ENCODE data around the gene IGLL5.
A peak's percentile ranks its signal among the peaks of the same experiment; 100 is the strongest.

Gene IGLL5

DNA sequence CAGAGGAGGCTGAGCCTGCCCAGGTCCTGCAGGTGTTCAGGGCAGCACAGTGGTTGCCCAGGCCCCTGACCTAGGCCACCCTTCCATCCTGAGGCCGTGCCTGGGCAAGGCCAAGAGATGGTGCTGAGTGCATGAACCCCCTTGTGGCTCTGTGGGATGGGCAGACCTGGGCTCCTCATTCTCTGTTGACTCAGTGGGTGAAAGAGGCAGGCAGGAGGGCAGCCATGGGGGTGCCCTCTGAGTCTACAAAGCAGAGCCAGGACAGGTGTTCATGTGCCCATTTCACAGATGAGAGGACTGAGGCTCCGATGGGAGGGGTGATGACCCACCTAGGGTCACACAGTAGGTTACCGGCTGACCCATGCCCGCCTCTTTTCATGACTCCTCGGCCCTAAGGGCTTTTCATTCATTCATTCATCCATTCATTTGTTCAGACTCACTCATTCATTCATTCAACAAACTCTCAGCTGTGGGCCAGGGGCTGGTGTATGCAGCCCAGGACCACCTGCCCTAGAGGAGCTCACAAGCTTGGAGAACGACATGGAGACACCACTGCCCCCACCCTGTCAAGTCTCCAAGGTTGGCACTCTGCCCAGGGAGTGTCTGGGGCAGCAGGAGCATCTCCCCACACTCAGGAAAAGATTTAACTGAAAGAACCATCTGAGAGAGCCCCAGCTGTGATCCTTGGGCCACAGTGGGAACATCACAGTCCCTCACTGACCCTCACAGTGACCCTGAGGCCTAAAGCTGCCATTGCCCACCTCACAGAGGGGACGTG lies 40.5 kb downstream of the IGLL5 start:
- ATAC-seq (no peak), DNase-seq (no peak)
- no peaks in the 10 kb centered on the region for H3K9me3 Mint-ChIP-seq
- H3K4me1 Mint-ChIP-seq, result peaks cover 35% of the 10 kb centered on the region
- peak overlapping the region; percentile 60 for H3K27ac Mint-ChIP-seq
- peak overlapping the region; percentile 14 for H3K4me3 Mint-ChIP-seq
- no peaks in the 10 kb centered on the region for H3K36me3 Mint-ChIP-seq (ENCODE audit: low read depth)
- H3K27me3 Mint-ChIP-seq, result no peaks in the 10 kb centered on the region

DNA sequence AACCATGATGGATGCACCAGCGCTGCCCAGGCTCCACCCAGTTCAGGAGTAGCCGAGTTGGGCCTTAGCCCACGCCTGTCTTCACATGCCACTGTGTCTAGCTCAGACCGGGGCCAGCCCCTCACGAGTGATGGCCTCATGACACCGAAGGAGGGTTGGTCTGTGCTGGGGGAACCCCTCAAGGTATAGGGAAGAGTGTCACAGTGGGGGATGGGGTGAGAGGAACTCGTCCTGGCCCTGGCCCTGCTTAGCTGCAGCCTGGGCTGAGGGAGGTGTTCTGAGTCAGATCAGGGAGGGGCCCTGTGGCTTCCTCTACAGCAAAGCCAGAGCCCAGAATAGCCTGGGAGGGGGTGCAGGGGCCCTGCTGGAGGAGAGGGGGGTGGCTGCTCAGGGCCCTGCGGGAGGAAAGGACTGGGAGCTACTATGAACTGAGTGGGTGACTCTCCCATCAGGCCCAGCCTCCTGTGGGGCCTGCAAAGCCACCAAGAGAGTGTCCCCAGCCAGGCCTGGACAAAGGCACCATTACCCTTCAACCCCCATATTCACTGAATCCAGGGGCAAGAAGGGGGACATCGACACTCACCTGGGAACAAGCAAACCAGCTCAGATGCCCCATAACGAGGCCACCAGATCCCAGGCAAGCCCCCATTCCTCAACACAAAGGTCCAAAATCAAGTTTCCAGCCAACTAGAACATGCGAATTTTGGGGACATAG lies 41.2 kb downstream of the IGLL5 start:
- Mint-ChIP-seq H3K4me3 (peak overlapping the region; percentile 14), H3K27ac (peak overlapping the region; percentile 60), H3K4me1 (peaks cover 38% of the 10 kb centered on the region), H3K36me3 (ENCODE audit: low read depth) (no peaks in the 10 kb centered on the region), H3K27me3 (no peaks in the 10 kb centered on the region), H3K9me3 (no peaks in the 10 kb centered on the region)
- peak; percentile 63 for DNase-seq
- peak; percentile 93 for ATAC-seq

DNA sequence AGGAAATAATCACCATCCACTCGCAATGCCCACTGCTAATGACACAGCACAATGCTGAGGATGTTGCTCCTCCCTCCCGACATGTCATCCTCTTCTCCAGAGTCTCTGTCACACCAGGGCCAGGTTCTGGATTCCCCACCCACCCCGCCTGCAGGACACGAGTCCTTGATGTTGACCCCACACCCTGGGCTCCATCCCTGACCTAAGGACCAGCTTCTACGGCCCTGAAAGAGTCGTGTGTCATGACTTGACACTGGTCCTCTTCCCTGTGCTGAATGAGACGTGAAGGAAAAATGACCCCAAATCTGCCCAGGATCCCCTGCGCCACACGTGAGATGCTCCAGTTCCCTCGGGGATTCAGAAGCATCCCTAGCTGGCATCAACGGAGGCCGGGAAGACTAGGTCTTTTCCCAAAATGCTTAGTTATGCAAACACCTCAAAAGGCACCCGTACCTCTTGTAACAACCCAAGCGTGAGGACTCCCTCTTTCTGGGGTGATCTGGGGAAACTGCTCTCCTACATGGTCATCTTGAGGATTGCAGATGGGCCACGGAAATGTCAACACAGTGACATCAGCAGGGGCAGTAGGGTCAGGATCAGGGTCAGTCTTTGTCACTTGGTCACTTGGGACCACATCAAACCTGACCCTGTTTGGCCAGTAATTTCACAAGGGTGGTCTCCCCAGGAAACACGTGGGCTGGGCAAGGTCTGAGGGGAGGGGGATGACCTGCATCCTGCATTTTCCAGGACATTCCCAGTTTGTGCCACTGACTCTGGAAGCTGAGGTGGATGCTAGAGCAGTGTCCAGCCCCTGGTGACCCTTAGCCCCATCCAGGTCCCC lies 42.0 kb downstream of the IGLL5 start:
- DNase-seq (no peak), ATAC-seq (no peak)
- Mint-ChIP-seq H3K36me3 (ENCODE audit: low read depth) (no peaks in the 10 kb centered on the region), H3K27ac (no peak overlapping the region), H3K4me3 (no peak overlapping the region), H3K4me1 (peaks cover 39% of the 10 kb centered on the region), H3K9me3 (no peaks in the 10 kb centered on the region), H3K27me3 (no peaks in the 10 kb centered on the region)

DNA sequence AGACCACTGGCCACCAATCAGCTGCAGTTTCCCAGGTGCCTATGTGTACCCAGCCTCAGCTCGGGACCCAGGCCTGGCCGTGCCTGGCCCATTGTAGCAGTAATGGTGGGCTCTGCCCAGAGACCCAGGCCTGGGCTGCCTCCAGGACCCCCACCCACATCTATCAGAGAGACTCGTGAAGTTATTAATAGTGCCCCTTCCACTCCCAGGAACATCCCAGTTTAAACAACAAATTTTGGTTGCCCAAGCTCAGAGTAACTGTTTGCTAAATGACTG lies 42.5 kb downstream of the IGLL5 start:
- Mint-ChIP-seq H3K27me3 (no peaks in the 10 kb centered on the region), H3K9me3 (no peaks in the 10 kb centered on the region), H3K4me3 (no peak overlapping the region), H3K4me1 (peaks cover 45% of the 10 kb centered on the region), H3K27ac (no peak overlapping the region), H3K36me3 (ENCODE audit: low read depth) (no peaks in the 10 kb centered on the region)
- DNase-seq (no peak), ATAC-seq (no peak)

DNA sequence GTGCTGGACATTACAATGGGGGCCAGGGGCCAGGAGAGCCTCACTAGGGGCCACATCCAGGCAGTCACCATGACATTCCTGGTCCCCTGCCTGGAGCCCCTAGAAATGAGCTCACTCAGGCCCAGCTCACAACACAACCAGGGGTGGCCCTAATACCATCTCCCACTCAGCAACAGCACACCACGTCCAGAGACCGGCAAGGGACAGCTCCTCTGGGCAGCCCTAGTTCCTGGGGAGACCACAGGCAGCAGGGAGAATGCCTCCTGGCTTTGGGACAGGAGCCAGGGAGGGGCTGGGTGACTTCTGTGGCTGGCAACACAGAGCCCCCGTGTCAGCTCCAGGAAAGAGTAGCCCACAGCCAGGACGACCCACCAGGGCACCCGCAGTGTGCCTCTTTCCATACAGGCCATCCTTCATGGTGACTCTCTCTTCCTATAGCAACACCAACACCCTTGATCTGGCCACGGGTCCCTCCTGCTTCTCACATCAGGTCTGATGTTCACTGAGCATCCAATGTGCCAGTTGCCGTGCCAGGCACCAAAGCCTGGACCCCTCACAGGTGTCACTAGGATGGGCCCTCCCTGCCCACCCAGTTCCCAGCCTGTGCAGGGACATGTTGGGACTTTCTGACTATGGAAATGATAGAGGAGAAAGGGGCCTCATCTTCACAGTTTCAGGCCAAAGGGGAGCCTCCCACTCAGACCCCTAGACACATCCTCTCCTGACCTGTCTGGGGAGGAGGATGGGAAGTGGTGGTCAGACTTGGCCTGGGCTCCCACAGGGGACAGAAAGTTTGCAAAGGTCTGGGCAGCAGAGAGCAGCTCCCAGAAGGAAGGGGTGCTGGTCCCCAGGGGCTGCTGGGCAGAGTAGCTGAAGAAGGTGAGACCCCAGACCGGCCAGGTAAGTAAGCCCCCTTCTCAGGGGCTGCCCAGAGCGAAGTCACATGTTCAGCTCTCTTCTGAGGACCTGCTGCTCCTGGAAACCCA lies 43.2 kb downstream of the IGLL5 start:
- DNase-seq (no peak), ATAC-seq (no peak)
- no peaks in the 10 kb centered on the region for H3K9me3 Mint-ChIP-seq
- peaks cover 51% of the 10 kb centered on the region for H3K4me1 Mint-ChIP-seq
- no peaks in the 10 kb centered on the region for H3K36me3 Mint-ChIP-seq (ENCODE audit: low read depth)
- H3K27me3 Mint-ChIP-seq, result no peaks in the 10 kb centered on the region
- H3K27ac Mint-ChIP-seq, result peak overlapping the region; percentile 54
- no peak overlapping the region for H3K4me3 Mint-ChIP-seq

DNA sequence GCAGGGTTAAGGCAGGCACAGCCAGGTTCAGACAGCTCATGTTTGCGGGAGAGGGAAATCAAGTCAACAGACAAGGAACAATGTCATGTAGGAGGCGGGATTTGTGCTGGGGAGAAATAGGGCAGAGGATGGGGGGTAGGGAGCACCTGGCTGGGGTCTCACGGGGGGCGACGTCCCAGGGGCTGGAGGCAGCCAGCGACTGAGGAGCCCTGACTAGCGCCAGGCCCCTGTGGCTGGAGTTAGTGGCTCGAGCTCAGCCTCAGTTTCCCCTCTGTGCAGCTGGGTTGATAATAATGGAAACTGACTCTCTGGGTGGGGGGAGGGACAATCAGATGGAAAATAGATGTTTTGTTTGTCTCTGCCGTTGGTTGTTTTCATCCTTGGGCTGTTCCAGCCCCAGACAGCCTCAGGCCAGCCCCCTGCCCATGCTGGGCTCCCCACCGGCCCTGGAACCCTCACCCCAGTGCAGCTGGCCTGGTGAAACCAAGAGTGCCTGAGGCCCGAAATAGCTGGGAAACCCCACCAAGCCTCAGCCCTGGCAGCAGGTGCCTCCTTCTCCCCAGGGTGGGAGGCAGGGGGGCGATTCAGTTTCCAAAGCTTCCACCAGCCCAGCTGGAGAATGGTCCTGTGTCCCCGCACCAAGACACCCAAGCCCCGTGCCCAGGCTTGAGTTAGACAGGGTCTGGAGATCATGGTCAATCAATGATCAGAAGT lies 44.1 kb downstream of the IGLL5 start:
- Mint-ChIP-seq H3K9me3 (no peaks in the 10 kb centered on the region), H3K4me1 (peaks cover 55% of the 10 kb centered on the region), H3K36me3 (ENCODE audit: low read depth) (no peaks in the 10 kb centered on the region), H3K27ac (peak overlapping the region; percentile 54), H3K27me3 (no peaks in the 10 kb centered on the region), H3K4me3 (no peak overlapping the region)
- no peak for DNase-seq
- no peak for ATAC-seq

DNA sequence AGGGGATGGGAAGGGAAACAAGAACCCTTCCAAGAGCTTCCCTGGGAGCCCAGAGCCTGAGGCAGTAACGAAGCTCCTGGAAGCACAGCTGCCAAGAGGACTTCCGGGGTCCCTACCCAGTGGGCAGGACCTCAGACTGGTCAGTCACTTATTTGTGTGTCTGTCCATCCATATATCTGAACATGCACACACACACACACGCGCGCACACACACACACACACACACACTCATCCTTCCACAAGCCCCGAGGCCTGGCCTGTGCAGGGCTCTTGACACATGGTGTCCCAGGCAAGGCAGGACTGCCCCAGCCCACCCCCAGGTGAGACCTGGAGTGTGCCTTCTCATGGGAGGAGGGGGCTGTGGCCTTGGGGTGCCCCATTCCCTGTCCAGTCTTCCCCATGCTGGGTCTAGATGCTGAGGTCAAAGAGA lies 44.9 kb downstream of the IGLL5 start:
- H3K4me3 Mint-ChIP-seq, result no peak overlapping the region
- H3K4me1 Mint-ChIP-seq, result peaks cover 51% of the 10 kb centered on the region
- H3K9me3 Mint-ChIP-seq, result no peaks in the 10 kb centered on the region
- no peak overlapping the region for H3K27ac Mint-ChIP-seq
- H3K36me3 Mint-ChIP-seq (ENCODE audit: low read depth), result no peaks in the 10 kb centered on the region
- ATAC-seq (no peak), DNase-seq (no peak)
- H3K27me3 Mint-ChIP-seq, result no peaks in the 10 kb centered on the region

DNA sequence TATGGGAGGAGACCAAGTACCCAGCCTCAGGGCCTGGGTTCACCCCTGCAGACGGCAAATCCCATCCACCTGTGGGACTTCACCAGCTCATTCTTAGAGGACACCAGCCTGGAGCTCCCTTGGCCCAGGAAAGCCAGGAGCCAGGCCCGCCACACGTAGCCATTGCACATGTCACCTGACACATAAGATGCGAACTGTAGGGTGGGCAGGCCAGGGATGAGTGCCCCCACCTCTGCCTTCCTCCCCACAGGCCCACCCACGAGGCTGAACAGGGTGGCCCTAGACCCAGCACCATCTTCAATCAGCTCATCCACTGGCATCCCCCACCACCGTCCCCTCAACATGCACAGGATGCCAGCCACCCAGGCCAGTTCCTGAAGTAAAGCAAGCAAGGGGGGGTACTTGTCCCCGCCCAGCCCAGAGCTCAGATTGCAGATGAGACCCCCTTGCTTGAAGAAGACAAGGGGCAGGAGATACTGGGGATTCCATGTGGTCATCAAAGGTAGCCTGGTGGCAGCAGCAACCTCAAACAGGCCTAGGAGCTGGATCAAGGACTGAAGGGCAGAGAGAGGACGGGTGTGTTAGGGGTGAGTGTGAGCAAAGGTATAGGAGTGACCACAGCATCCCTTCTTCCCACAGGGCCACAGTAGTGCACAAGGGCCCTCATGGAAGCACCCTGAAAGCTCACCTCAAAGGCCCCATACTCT lies 45.6 kb downstream of the IGLL5 start:
- Mint-ChIP-seq H3K4me3 (no peak overlapping the region), H3K4me1 (peaks cover 49% of the 10 kb centered on the region), H3K27me3 (no peaks in the 10 kb centered on the region), H3K36me3 (ENCODE audit: low read depth) (no peaks in the 10 kb centered on the region), H3K27ac (no peak overlapping the region), H3K9me3 (no peaks in the 10 kb centered on the region)
- DNase-seq, result no peak
- no peak for ATAC-seq

DNA sequence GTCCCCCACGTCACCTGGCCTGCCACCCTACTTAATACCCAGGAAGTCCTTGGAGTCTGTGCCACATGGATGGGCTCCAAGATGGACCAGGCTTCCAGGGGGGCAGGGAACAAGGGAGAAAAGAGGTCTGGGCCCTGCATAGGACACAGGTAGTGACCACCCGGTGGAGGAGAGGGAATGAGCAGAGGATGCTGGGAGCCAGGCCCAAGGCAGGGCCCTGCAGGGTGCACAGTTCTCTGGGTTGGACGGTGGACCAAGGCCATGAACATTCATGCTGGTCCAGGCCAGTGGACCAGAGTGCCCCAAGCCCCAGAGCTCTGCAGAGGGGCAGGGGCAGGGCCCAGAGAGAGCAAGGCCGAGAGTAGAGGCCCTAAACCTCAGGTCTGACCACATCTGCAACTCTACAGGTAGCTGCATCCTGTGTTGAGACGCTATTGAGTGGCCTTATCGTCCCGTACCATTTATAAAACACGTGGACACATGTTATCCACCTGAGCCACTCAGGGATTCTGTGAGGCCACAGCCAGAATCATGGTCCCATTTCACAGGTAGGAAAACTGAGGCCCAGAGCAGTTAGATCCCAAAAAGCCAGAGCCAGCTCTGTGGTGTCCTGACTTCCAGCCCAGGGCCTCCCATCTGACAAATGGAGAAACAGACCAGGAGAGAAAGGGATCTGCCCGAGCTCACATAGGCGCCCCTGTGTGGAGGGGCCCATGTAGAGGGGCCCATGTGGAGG lies 46.4 kb downstream of the IGLL5 start:
- ATAC-seq (no peak), DNase-seq (no peak)
- Mint-ChIP-seq H3K27me3 (no peaks in the 10 kb centered on the region), H3K4me1 (peaks cover 43% of the 10 kb centered on the region), H3K36me3 (ENCODE audit: low read depth) (no peaks in the 10 kb centered on the region), H3K27ac (no peak overlapping the region), H3K4me3 (no peak overlapping the region), H3K9me3 (no peaks in the 10 kb centered on the region)

DNA sequence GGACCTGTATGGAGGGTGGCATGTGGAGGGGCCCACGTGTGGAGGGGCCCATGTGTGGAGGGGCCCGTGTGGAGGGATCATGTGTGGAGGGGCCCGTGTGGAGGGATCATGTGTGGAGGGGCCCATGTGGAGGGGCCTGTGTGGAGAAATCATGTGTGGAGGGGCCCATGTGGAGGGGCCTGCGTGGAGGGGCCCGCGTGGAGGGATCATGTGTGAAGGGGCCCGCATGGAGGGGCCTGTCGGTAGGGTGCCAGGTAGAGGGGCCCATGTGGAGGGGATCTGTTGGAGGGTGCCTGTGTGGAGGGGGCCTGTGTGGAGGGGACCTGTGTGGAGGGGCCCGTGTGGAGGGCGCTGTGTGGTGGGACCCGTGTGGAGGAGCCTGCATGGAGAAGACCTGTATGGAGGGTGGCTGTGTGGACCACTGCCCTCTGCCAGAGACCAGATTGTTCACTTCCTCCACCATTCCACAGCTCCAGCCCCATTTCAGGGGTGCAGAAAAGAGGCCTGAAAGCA lies 47.0 kb downstream of the IGLL5 start:
- Mint-ChIP-seq H3K27me3 (no peaks in the 10 kb centered on the region), H3K4me1 (peaks cover 37% of the 10 kb centered on the region), H3K36me3 (ENCODE audit: low read depth) (no peaks in the 10 kb centered on the region), H3K27ac (no peak overlapping the region), H3K9me3 (no peaks in the 10 kb centered on the region), H3K4me3 (no peak overlapping the region)
- ATAC-seq (no peak), DNase-seq (no peak)

DNA sequence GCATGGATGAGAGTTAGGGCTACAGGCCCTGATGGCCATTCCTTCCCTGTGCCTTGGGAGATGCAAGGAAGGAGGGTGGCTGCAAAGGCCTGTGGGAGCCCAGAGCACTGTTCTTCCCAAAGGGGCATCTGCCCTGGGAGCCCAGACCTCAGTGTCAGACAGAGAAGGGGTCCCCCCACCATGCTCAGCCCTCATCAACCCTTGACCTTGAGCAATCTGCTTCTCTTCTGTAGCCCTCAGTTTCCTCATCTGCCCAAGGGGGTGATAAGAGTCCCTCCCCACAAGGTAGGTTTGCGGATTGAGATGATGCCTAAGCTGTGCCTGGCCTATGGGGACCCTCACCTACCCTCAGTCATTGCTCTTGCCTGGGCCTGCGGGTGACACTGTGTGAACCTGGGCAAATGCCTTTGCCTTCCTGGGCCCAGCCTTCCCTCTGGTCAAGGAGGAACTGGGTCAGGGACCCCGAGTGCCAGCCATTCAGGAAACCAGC lies 47.5 kb downstream of the IGLL5 start:
- Mint-ChIP-seq H3K27ac (peak overlapping the region; percentile 27), H3K4me1 (peaks cover 36% of the 10 kb centered on the region), H3K4me3 (no peak overlapping the region), H3K27me3 (no peaks in the 10 kb centered on the region), H3K9me3 (no peaks in the 10 kb centered on the region), H3K36me3 (ENCODE audit: low read depth) (no peaks in the 10 kb centered on the region)
- DNase-seq, result no peak
- ATAC-seq, result peak; percentile 15

DNA sequence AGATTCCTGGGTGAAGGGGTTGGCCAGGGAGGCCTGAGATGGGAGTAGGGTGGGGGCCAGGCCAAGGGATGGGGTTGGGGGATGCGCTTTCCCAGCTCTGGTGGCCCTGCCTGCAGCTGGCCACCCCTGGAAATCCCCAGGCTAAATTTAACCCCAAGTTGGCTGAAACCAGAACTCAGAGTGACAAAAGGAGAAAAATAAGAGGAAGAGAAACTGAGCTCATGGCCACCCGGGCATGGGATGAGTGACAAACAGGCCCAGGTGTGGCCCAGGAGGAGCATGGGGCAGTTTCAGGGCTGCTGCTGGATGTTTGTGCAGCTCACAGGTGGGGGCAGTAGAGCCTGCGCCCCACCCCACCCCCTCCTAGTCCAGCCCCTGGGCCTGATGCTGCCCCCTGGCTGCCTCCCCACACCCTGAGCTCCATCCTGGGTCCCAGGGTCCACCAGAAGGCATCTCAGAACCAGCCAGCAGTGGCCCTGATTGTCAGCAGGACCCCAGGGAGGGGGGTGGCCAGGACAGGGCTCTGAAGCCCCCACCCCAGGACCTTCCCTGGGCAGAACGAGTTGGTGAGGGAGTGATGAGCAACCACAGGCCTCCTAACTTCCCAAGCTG lies 48.0 kb downstream of the IGLL5 start:
- H3K4me3 Mint-ChIP-seq, result no peak overlapping the region
- no peaks in the 10 kb centered on the region for H3K36me3 Mint-ChIP-seq (ENCODE audit: low read depth)
- DNase-seq (peak; percentile 50), ATAC-seq (peak; percentile 65)
- H3K27me3 Mint-ChIP-seq, result peaks cover 2% of the 10 kb centered on the region
- H3K27ac Mint-ChIP-seq, result peak overlapping the region; percentile 27
- peaks cover 33% of the 10 kb centered on the region for H3K4me1 Mint-ChIP-seq
- H3K9me3 Mint-ChIP-seq, result no peaks in the 10 kb centered on the region

Data from activated naive CD8-positive, alpha-beta T cell treated with anti-CD3 and anti-CD28 coated beads, Interleukin-2, amount 50 U/mL, for 24 hours (primary cell).